Esophagus (tissue), 2 donors: ENCODE results near the gene GGNBP2. TPM values are rescaled to one million over a fixed set of nuclear protein-coding genes. Genes with fewer than 3 reads are reported as not detected.

Source experiments
- H3K27ac ChIP-seq, 2 donors: one replicate each; pipeline ENCODE4 v1.5.1; 2013; ENCODE audit warnings: low read depth in 2 of 2, mild to moderate bottlenecking in 2 of 2, inconsistent platforms in 1 of 2, low read length in 1 of 2, moderate library complexity in 1 of 2
- H3K27me3 ChIP-seq, 2 donors: one replicate each; pipeline ENCODE4 v1.6.1; 2013; ENCODE audit warnings: low read length in 2 of 2, control low read depth in 1 of 2, mild to moderate bottlenecking in 1 of 2; ENCODE audit not compliant: insufficient read depth in 2 of 2, control insufficient read depth in 1 of 2
- H3K36me3 ChIP-seq, 2 donors: one replicate each; pipeline ENCODE4 v1.6.1; 2013; ENCODE audit warnings: low read length in 1 of 2; ENCODE audit not compliant: control insufficient read depth in 2 of 2, insufficient read depth in 2 of 2
- H3K4me1 ChIP-seq, 2 donors: one replicate each; pipeline ENCODE4 v1.6.1; 2013; ENCODE audit warnings: low read length in 1 of 2; ENCODE audit not compliant: control insufficient read depth in 2 of 2, insufficient read depth in 2 of 2
- H3K4me3 ChIP-seq, 2 donors: one replicate each; pipeline ENCODE4 v1.5.1; 2013; ENCODE audit warnings: low read length in 2 of 2, mild to moderate bottlenecking in 2 of 2, low read depth in 1 of 2, moderate library complexity in 1 of 2
- H3K9me3 ChIP-seq, 2 donors: one replicate each; pipeline ENCODE4 v1.6.1; 2013; ENCODE audit warnings: mild to moderate bottlenecking in 2 of 2, low read depth in 1 of 2, low read length in 1 of 2, moderate library complexity in 1 of 2; ENCODE audit not compliant: control insufficient read depth in 2 of 2, insufficient read depth in 1 of 2
- WGBS, 2 donors: extraction: QIAGEN DNeasy Blood & Tissue Kit; methylation state at CpG; one replicate each; pipeline ENCODE4 v1.1.7; 2013; 5-methylcytosine and 5-hydroxymethylcytosine counted together
- polyA plus RNA-seq, 2 donors: library from polyadenylated mRNA; stranded (reverse); fragments of 200-250 nt; gene quantifications; one replicate each; pipeline ENCODE4 v1.2.3, GENCODE V29; 2013
- donor health status: healthy with polysubstance abuse.
- donor health status: Bipolar disorder and iron deficiency.

Gene GGNBP2
- polyA plus RNA-seq, 2 donors = 32.9 to 42.2 TPM

GRCh38 chr17:36629970-36630502, 85.3 kb downstream of the GGNBP2 start:
- 75 to 79% methylated on average over 8 of the region's 8 CpGs for WGBS, 2 donors
- H3K27me3 ChIP-seq = no peaks in the 10 kb centered on the region
- no peaks in the 10 kb centered on the region for H3K9me3 ChIP-seq
- H3K4me1 ChIP-seq = no peaks in the 10 kb centered on the region
- H3K4me3 ChIP-seq = no peak overlapping the region
- no peaks in the 10 kb centered on the region for H3K36me3 ChIP-seq
- H3K27ac ChIP-seq = no peak overlapping the region

- no peaks in the 10 kb centered on the region for H3K27me3 ChIP-seq
- no peaks in the 10 kb centered on the region for H3K4me1 ChIP-seq
- no peaks in the 10 kb centered on the region for H3K36me3 ChIP-seq
- H3K4me3 ChIP-seq = no peak overlapping the region
- no peaks in the 10 kb centered on the region for H3K9me3 ChIP-seq
- WGBS, 2 donors = 65 to 72% methylated on average over 4 of the region's 4 CpGs
- H3K27ac ChIP-seq = no peak overlapping the region
Measured at GRCh38 chr17:36631022-36631421, 86.3 kb downstream of the GGNBP2 start.

GRCh38 chr17:36632916-36633771, 88.4 kb downstream of the GGNBP2 start:
- Histone ChIP-seq H3K4me1 (no peaks in the 10 kb centered on the region), H3K4me3 (no peak overlapping the region), H3K36me3 (no peaks in the 10 kb centered on the region), H3K9me3 (no peaks in the 10 kb centered on the region), H3K27ac (no peak overlapping the region), H3K27me3 (no peaks in the 10 kb centered on the region)
- WGBS, 2 donors = 37 to 39% methylated on average over 18 of the region's 18 CpGs

Other genes starting within 250 kb of the GGNBP2 start
- 10 to 100 TPM in 1 of 2 donors, not detected in 1; 20.5 TPM for gene TBC1D3G, start 221.0 kb upstream of the GGNBP2 start, polyA plus RNA-seq
- gene TBC1D3H, start 156.5 kb upstream of the GGNBP2 start, polyA plus RNA-seq = not detected
- 10 to 100 TPM; 14.7 to 37.0 TPM for gene ZNHIT3, start 58.2 kb upstream of the GGNBP2 start, polyA plus RNA-seq
- 10 to 100 TPM; 46.9 to 64.6 TPM for gene MYO19, start 10.1 kb upstream of the GGNBP2 start, polyA plus RNA-seq
- 1 to 10 TPM; 4.5 to 8.1 TPM for gene PIGW, start 9.9 kb upstream of the GGNBP2 start, polyA plus RNA-seq
- 10 to 100 TPM; 10.7 to 15.0 TPM for gene DHRS11, start 47.0 kb downstream of the GGNBP2 start, polyA plus RNA-seq
- gene MRM1, start 56.7 kb downstream of the GGNBP2 start, polyA plus RNA-seq = 1 to 10 TPM; 4.6 to 6.1 TPM